GM10266 (cell line): ENCODE data around the gene HSPH1.
"Not testable (repeated sequence)": the region's sequence is repeated elsewhere in the genome, so short reads cannot be mapped to it uniquely, and the experiment has no call there.

Experiments
- DNase-seq: peaks from one replicate; pipeline ENCODE4 v3.0.0; 2012; ENCODE audit errors: extremely low spot score
- CTCF ChIP-seq: IDR thresholded peaks from 2 replicates; pipeline ENCODE4 v1.5.1; 2012; ENCODE audit warnings: mild to moderate bottlenecking, low read depth; ENCODE audit not compliant: control insufficient read depth, insufficient read depth; ENCODE audit errors: missing control alignments

HSPH1 gene

GRCh38 chr13:31107109-31107508 lies 54.6 kb downstream of the HSPH1 start:
- TF ChIP-seq CTCF = no peak

GRCh38 chr13:31105856-31106255 lies 55.8 kb downstream of the HSPH1 start:
- TF ChIP-seq CTCF = no peak
- DNase-seq = no peak

More at GRCh38 chr13:31107109-31107508, 54.6 kb downstream of the HSPH1 start:
- no peak for DNase-seq

- DNase-seq = no peak
- no peak for TF ChIP-seq CTCF
These were observed 56.5 kb downstream of the HSPH1 start for GRCh38 chr13:31105020-31105795.

GRCh38 chr13:31102905-31103304 lies 58.8 kb downstream of the HSPH1 start:
- no peak for DNase-seq
- no peak for TF ChIP-seq CTCF

GRCh38 chr13:31101472-31102170 lies 60.1 kb downstream of the HSPH1 start:
- no peak for DNase-seq
- no peak for TF ChIP-seq CTCF

GRCh38 chr13:31100721-31101120 lies 61.0 kb downstream of the HSPH1 start:
- TF ChIP-seq CTCF = no peak
- DNase-seq = no peak

- DNase-seq = not testable (repeated sequence)
These were observed 63.7 kb downstream of the HSPH1 start for GRCh38 chr13:31097911-31098434.
